HCT116 (cell line): Measurements from ENCODE around the gene P2RX5.

Experiments
- EZH2 ChIP-seq: fragments of 200-600 bp; sonication (generic); IDR thresholded peaks from 2 replicates; pipeline ENCODE4 v1.6.1; 2017; ENCODE audit warnings: antibody characterized with exemption, mixed run types
- EZH2phosphoT487 ChIP-seq: fragments of 200-600 bp; IDR thresholded peaks from 2 replicates; pipeline ENCODE4 v1.6.1; 2018; ENCODE audit warnings: antibody characterized with exemption, borderline replicate concordance
- POLR2A ChIP-seq: IDR thresholded peaks from 2 replicates; pipeline ENCODE4 v1.7.0; 2011; ENCODE audit warnings: borderline replicate concordance; ENCODE audit not compliant: insufficient read depth, insufficient read length; ENCODE audit errors: extremely low read depth
- POLR2AphosphoS5 ChIP-seq: IDR thresholded peaks from 2 replicates; pipeline ENCODE4 v1.6.1; 2011; ENCODE audit warnings: mild to moderate bottlenecking, low read depth, low read length, moderate library complexity
- RAD21 ChIP-seq: IDR thresholded peaks from 2 replicates; pipeline ENCODE4 v1.6.1; 2012; ENCODE audit warnings: low read depth, mild to moderate bottlenecking
- REST ChIP-seq: IDR thresholded peaks from 2 replicates; pipeline ENCODE4 v1.6.1; 2012; ENCODE audit warnings: low read depth
- TF ChIP-seq, protein P1 (sequence below), 3 experiments: fragments of 200-600 bp in 1 of 3; sonication (generic) in 1 of 3; IDR thresholded peaks in 2 of 3; conservative IDR thresholded peaks in 1 of 3; 2 replicates each; pipeline ENCODE4 v1.5.1; 2012 to 2017; ENCODE audit warnings: low read depth in 2 of 3, low read length in 2 of 3, antibody characterized with exemption in 1 of 3, borderline replicate concordance in 1 of 3, control low read depth in 1 of 3, mild to moderate bottlenecking in 1 of 3, mixed read lengths in 1 of 3, mixed run types in 1 of 3, moderate library complexity in 1 of 3; ENCODE audit not compliant: insufficient read depth in 1 of 3

DNA sequence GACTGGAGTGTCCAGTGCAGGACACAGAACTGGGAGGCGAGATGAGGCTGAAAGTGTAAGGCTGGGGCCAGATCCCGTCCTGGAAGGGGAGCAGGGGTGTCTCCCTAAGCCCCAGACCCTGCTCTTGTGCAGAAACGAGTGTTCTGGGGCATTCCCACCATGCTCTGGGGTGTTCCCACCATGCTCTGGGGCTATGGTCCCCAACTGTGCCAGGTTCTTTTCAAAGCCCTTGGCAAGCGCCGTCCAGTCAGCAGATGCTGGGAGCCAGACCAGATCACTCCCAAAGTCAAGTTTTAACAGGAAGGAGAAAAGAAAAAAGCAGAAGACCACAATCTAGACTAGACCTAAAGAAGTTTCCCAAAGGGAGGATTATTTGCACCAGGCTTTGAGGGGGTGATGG lies 30.1 kb downstream of the P2RX5 start:
- TF ChIP-seq, protein P1, sequence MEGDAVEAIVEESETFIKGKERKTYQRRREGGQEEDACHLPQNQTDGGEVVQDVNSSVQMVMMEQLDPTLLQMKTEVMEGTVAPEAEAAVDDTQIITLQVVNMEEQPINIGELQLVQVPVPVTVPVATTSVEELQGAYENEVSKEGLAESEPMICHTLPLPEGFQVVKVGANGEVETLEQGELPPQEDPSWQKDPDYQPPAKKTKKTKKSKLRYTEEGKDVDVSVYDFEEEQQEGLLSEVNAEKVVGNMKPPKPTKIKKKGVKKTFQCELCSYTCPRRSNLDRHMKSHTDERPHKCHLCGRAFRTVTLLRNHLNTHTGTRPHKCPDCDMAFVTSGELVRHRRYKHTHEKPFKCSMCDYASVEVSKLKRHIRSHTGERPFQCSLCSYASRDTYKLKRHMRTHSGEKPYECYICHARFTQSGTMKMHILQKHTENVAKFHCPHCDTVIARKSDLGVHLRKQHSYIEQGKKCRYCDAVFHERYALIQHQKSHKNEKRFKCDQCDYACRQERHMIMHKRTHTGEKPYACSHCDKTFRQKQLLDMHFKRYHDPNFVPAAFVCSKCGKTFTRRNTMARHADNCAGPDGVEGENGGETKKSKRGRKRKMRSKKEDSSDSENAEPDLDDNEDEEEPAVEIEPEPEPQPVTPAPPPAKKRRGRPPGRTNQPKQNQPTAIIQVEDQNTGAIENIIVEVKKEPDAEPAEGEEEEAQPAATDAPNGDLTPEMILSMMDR (IDR thresholded peaks at IDR 0.05 in 2 of 3, conservative IDR thresholded peaks at IDR 0.05 in 1 of 3; ENCODE audit: borderline replicate concordance in 1 of 3, insufficient read depth in 1 of 3, low read depth in 2 of 3, low read length in 2 of 3), result no peak
- TF ChIP-seq POLR2AphosphoS5 (no peak), POLR2A (no peak), EZH2phosphoT487 (no peak), REST (no peak), RAD21 (no peak), EZH2 (no peak)
